WI38 (cell line): Measurements from ENCODE around the gene DAPK1.

Experiments
- H3K4me3 ChIP-seq: 2 replicates; pipeline ENCODE4 v1.5.1; 2011; ENCODE audit warnings: low read depth, mild to moderate bottlenecking, control low read depth, low read length
- CTCF ChIP-seq: IDR thresholded peaks from 2 replicates; pipeline ENCODE4 v1.5.1; 2012; ENCODE audit warnings: low read depth, mild to moderate bottlenecking, control low read depth, low read length

Gene DAPK1

DNA sequence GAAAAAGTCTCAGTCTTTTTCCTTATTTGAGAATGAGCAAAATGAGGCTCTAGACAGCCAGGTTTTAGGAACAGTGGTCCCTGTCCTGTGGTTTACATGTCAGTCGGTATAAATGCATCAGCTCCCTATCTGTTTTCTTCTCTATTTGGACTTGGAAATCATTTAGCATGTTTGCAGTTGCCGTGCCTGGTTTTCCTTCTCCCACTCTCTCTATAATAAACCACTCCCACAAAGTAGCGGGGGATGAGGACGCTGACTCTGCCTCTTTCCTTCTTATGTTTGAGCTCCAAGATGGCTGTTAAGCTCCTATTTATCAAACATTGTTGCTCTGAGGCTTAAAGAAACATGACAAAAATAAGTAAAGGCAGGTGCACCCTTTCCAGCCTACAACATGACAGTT, 171.1 kb downstream of the DAPK1 start:
- no peak overlapping the region for H3K4me3 ChIP-seq
- TF ChIP-seq CTCF = no peak

DNA sequence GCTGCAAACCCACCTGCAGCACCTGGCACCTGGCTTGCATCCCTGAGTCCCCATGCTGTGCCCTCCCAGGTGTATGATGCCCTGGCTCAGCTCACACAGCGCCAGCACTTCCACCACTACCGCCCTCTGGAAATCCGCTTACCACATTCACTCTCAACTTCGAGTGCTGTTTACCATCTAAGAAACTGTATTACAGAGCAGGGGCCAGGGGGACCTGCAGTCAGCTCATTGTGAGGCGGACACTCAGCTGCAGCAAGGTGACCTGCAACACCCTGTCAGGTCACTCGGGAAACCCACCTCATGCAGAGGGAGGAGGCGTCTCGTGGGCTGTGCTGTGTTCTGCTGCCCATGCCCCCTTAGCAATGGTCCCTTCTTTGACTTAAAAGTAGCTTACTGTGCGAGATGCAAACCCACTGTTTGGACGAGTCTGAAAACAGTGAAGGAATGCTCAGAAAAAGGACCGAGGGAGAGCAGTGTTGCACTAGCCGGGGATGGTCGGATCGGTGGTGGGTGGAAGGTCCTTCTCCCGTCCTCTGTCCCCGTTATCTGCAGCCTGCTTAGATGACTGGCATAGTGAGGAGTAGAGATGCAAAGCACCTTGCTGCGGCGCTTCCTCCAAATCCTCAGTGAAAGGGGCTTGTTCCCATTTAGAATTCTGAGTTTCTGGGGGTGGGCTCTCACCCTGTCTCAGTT, 173.1 kb downstream of the DAPK1 start:
- TF ChIP-seq CTCF = no peak

GRCh38 chr9:87671478-87671877, 173.8 kb downstream of the DAPK1 start:
- TF ChIP-seq CTCF = no peak
- H3K4me3 ChIP-seq = no peak overlapping the region

More for the DNA sequence above, 173.1 kb downstream of the DAPK1 start:
- H3K4me3 ChIP-seq = no peak overlapping the region

DNA sequence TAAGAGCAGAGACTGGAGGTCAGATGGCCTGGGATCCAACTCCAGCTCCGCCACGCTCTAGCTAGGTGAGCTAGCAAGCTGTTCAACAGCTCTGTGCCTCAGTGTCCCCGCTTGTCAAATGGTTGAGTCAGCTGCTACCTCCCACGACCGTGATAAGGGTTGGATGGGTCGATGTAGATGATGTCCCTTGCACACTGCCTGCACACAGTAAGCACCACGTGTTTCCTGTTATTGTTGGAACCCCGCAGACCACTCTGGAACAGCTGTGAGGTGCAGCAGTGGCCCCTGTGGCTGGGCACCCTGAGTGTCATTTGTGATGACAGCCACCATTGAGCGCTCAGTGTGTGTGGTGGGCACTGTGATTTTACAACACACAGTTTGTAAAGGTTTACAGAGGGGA, 174.3 kb downstream of the DAPK1 start:
- H3K4me3 ChIP-seq = no peak overlapping the region
- TF ChIP-seq CTCF = no peak

- TF ChIP-seq CTCF = no peak
- H3K4me3 ChIP-seq = no peak overlapping the region
Measured at GRCh38 chr9:87672586-87672985, 174.9 kb downstream of the DAPK1 start.

DNA sequence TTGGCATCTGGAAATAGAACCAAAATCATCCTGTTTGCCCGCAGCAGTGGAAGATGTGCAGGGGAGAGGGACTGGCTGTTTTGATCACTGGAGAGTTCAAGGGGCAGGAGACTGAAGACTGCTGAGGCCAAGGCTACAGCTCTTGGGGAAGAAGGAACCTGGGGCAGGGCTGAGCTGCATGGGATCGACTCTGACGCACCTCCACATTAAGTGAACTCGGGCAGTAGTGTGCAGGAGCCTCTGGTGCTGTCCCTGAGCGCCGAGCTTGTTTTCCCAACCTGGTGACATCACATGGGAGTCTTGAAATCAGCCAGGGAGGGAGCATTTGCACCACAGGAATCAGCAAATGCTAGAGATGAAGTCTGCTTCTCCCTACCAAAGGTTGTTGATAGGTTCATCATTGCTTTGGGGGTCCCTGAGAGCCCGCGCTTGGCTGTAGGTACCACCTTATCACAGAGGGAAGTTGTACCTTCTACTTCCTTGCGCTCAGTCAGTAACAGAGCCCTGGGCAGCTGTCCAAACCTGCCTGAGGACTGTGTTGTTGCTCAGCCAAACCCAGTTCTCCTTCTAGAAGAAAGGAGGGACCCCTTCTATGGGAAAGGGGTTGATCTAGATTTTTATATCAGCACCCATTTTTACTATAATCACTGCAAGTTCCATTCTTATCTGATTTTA, 175.9 kb downstream of the DAPK1 start:
- no peak for TF ChIP-seq CTCF
- H3K4me3 ChIP-seq = no peak overlapping the region

DNA sequence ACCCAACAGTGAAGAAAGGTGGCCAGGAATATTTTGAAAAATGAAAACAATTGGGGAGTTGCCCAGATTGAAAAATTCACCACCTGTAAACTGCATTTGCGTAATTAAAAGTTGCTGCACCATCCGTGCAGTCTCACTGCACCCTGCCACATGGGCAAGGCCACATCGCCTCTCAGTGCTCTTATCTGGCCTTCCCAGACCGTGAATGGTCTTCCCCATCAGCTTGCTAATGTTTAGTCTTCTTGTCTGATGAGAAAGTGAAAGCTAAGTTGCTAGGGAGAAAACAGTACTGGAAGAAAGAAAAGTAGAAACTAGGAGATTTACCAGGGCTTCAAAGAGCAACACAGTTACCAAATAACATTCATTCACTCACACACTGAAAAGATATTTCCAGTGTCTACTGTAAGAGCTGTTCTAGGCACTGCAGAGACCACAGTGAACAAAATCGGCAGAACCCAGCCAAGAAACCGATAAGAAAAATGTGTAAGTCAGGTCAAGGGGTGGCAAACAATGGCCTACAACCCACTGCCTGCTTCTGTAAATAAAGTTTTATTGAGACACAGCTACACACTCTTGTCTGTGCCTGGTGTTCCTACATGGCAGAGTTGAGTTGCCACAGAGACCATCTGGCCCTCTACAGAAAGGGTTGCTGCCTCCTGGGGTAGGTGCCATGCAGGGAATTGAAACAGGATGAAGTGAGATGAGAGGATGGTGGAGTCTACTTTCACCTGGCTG, 177.1 kb downstream of the DAPK1 start:
- no peak for TF ChIP-seq CTCF
- no peak overlapping the region for H3K4me3 ChIP-seq
